ENCODE results near the gene C6orf52.

DNA sequence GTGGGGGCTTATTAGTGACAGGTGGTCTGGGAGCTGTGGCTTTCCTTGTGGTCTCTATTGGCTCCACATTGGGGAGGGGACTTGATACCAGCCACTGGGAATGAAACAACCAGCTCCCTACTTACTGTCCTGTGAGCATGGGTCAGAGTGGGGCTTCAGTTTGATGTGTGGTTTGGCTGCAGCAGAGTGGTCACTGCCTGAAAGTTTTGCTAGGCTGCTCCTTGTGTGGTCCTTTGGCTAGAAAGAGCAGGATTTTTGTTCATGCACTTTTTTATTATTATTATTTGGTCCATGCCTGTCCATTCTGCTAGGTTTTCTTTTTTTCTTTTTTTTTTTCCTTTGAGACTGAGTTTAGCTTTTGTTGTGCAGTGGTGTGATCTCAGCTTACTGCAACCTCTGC, 45.6 kb upstream of the C6orf52 start:
- TF ChIP-seq, protein P1, sequence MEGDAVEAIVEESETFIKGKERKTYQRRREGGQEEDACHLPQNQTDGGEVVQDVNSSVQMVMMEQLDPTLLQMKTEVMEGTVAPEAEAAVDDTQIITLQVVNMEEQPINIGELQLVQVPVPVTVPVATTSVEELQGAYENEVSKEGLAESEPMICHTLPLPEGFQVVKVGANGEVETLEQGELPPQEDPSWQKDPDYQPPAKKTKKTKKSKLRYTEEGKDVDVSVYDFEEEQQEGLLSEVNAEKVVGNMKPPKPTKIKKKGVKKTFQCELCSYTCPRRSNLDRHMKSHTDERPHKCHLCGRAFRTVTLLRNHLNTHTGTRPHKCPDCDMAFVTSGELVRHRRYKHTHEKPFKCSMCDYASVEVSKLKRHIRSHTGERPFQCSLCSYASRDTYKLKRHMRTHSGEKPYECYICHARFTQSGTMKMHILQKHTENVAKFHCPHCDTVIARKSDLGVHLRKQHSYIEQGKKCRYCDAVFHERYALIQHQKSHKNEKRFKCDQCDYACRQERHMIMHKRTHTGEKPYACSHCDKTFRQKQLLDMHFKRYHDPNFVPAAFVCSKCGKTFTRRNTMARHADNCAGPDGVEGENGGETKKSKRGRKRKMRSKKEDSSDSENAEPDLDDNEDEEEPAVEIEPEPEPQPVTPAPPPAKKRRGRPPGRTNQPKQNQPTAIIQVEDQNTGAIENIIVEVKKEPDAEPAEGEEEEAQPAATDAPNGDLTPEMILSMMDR (IDR thresholded peaks at IDR 0.05): no peak
- TF ChIP-seq, protein P2, sequence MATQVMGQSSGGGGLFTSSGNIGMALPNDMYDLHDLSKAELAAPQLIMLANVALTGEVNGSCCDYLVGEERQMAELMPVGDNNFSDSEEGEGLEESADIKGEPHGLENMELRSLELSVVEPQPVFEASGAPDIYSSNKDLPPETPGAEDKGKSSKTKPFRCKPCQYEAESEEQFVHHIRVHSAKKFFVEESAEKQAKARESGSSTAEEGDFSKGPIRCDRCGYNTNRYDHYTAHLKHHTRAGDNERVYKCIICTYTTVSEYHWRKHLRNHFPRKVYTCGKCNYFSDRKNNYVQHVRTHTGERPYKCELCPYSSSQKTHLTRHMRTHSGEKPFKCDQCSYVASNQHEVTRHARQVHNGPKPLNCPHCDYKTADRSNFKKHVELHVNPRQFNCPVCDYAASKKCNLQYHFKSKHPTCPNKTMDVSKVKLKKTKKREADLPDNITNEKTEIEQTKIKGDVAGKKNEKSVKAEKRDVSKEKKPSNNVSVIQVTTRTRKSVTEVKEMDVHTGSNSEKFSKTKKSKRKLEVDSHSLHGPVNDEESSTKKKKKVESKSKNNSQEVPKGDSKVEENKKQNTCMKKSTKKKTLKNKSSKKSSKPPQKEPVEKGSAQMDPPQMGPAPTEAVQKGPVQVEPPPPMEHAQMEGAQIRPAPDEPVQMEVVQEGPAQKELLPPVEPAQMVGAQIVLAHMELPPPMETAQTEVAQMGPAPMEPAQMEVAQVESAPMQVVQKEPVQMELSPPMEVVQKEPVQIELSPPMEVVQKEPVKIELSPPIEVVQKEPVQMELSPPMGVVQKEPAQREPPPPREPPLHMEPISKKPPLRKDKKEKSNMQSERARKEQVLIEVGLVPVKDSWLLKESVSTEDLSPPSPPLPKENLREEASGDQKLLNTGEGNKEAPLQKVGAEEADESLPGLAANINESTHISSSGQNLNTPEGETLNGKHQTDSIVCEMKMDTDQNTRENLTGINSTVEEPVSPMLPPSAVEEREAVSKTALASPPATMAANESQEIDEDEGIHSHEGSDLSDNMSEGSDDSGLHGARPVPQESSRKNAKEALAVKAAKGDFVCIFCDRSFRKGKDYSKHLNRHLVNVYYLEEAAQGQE (IDR thresholded peaks at IDR 0.05; ENCODE audit: low read depth, low read length): no peak
- TF ChIP-seq MEF2A (IDR thresholded peaks at IDR 0.05; ENCODE audit: borderline replicate concordance, low read depth) (no peak), POLR2AphosphoS5 (IDR thresholded peaks at IDR 0.05; ENCODE audit: low read depth, low read length) (no peak), ELF1 (IDR thresholded peaks at IDR 0.05) (no peak), RAD21 (IDR thresholded peaks at IDR 0.05; ENCODE audit: low read length) (no peak), EP300 (IDR thresholded peaks at IDR 0.05; ENCODE audit: borderline replicate concordance in 1 of 2, low read depth in 1 of 2, low read length in 1 of 2) (no peak), MXI1 (IDR thresholded peaks at IDR 0.05; ENCODE audit: low read depth, low read length) (no peak), RCOR1 (IDR thresholded peaks at IDR 0.05; ENCODE audit: low read length) (no peak), NFIC (IDR thresholded peaks at IDR 0.05; ENCODE audit: borderline replicate concordance) (no peak), FOXM1 (IDR thresholded peaks at IDR 0.05; ENCODE audit: low read depth) (no peak), TEAD4 (IDR thresholded peaks at IDR 0.05; ENCODE audit: borderline replicate concordance, insufficient read depth) (no peak), SIN3A (IDR thresholded peaks at IDR 0.05; ENCODE audit: borderline replicate concordance, low read depth, low read length) (no peak)
- TF ChIP-seq, protein P3, sequence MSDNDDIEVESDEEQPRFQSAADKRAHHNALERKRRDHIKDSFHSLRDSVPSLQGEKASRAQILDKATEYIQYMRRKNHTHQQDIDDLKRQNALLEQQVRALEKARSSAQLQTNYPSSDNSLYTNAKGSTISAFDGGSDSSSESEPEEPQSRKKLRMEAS (IDR thresholded peaks at IDR 0.05; ENCODE audit: low read depth): no peak
